ENCODE measurements around the gene CUL7. TPM values are rescaled to one million over a fixed set of nuclear protein-coding genes. Genes with fewer than 3 reads are reported as not detected.

CUL7 gene
- total RNA-seq, 1 experiment from 2014 or later = 20.8 TPM

DNA sequence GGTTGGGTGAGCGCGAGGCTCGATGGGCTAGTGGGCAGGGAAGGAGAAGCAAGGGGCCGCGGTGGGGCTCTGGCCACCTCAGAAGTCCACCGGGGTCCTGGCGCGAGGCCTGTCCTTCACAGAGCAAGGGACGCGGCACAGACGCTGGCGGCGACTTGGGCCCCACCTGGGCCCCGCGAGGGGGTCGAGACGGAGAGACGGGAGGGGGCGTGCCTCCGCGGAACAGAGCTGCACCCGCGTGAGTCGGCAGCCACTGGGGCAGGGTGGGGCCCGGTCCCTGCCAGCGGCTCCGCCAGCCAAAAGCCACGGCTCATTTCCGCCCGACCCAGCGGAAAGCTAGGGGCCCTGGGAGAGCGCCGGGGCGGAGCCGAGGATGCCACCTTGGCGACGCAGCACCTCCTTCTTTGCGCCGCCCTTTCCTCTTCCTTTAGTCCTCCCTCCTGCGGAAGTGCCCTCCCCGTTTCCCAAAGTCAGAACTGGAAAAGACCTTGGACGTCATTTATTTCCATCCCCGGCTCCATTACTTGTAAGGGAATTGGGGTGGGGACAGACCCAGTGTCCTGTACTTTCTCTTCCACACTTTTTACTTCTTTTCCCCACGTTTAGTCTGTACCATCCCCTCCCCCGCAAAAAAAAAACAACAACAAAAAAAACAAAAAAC lies at the start of gene CUL7 (continued):
- TF ChIP-seq, protein P1, sequence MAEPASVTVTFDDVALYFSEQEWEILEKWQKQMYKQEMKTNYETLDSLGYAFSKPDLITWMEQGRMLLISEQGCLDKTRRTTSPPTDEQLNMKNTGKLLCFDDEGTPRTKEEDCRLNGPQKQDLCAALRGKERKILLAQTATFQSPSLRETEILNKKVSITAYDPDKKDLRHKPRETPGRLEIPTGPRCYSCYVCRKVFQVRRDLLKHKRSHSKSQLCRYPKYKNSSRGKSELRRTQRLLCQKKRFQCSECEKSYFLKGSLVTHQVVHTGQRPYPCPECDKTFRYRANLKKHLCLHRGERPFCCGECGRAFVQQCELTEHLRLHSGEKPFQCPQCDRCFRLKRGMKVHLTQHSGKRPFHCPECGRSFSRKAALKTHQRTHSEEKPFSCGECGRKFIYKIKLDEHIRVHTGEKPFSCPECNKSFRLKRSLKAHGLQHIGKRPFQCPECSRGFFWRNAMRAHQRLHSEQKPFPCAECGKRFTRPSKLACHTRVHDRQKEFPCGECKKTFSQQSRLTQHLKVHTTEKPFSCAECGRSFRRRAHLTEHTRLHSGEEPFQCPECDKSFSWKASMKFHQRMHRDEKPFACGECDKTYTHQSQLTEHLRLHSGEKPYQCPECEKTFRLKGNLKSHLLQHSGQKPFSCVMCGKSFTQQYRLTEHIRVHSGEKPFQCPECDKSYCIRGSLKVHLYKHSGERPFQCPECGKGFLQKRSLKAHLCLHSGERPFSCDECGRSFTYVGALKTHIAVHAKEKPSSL (CRISPR knock-in tag; conservative IDR thresholded peaks at IDR 0.05) = no peak; the same call in 1 of the 2 replicates
- TF ChIP-seq FOXJ3 (CRISPR knock-in tag; IDR thresholded peaks at IDR 0.05; ENCODE audit: borderline replicate concordance) (no peak), TEAD1 (CRISPR knock-in tag; IDR thresholded peaks at IDR 0.05) (peak; percentile 53; the same call in 1 of the 2 replicates), ELF4 (CRISPR knock-in tag; IDR thresholded peaks at IDR 0.05; ENCODE audit: low read depth) (no peak), NFATC4 (CRISPR knock-in tag; IDR thresholded peaks at IDR 0.05) (peak; percentile 94), CREB1 (CRISPR knock-in tag; IDR thresholded peaks at IDR 0.05) (0 out of 2 replicates have a peak, but pooled peaks have one; percentile 45), SP1 (CRISPR knock-in tag; conservative IDR thresholded peaks at IDR 0.05) (peak; percentile 74), ZNF263 (CRISPR knock-in tag; IDR thresholded peaks at IDR 0.05; ENCODE audit: low read depth) (no peak), PRRX2 (CRISPR knock-in tag; IDR thresholded peaks at IDR 0.05) (peak; percentile 91), TCF7 (CRISPR knock-in tag; IDR thresholded peaks at IDR 0.05; ENCODE audit: low read depth) (no peak)
- TF ChIP-seq, protein P2, sequence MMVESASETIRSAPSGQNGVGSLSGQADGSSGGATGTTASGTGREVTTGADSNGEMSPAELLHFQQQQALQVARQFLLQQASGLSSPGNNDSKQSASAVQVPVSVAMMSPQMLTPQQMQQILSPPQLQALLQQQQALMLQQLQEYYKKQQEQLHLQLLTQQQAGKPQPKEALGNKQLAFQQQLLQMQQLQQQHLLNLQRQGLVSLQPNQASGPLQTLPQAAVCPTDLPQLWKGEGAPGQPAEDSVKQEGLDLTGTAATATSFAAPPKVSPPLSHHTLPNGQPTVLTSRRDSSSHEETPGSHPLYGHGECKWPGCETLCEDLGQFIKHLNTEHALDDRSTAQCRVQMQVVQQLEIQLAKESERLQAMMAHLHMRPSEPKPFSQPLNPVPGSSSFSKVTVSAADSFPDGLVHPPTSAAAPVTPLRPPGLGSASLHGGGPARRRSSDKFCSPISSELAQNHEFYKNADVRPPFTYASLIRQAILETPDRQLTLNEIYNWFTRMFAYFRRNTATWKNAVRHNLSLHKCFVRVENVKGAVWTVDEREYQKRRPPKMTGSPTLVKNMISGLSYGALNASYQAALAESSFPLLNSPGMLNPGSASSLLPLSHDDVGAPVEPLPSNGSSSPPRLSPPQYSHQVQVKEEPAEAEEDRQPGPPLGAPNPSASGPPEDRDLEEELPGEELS (CRISPR knock-in tag; IDR thresholded peaks at IDR 0.05) = no peak
- TF ChIP-seq, protein P3, sequence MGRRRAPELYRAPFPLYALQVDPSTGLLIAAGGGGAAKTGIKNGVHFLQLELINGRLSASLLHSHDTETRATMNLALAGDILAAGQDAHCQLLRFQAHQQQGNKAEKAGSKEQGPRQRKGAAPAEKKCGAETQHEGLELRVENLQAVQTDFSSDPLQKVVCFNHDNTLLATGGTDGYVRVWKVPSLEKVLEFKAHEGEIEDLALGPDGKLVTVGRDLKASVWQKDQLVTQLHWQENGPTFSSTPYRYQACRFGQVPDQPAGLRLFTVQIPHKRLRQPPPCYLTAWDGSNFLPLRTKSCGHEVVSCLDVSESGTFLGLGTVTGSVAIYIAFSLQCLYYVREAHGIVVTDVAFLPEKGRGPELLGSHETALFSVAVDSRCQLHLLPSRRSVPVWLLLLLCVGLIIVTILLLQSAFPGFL (CRISPR knock-in tag; IDR thresholded peaks at IDR 0.05; ENCODE audit: borderline replicate concordance) = no peak; the same call in 1 of the 2 replicates
- TF ChIP-seq, protein P4, sequence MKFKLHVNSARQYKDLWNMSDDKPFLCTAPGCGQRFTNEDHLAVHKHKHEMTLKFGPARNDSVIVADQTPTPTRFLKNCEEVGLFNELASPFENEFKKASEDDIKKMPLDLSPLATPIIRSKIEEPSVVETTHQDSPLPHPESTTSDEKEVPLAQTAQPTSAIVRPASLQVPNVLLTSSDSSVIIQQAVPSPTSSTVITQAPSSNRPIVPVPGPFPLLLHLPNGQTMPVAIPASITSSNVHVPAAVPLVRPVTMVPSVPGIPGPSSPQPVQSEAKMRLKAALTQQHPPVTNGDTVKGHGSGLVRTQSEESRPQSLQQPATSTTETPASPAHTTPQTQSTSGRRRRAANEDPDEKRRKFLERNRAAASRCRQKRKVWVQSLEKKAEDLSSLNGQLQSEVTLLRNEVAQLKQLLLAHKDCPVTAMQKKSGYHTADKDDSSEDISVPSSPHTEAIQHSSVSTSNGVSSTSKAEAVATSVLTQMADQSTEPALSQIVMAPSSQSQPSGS (CRISPR knock-in tag; IDR thresholded peaks at IDR 0.05; ENCODE audit: borderline replicate concordance, low read depth) = no peak
- TF ChIP-seq, protein P5, sequence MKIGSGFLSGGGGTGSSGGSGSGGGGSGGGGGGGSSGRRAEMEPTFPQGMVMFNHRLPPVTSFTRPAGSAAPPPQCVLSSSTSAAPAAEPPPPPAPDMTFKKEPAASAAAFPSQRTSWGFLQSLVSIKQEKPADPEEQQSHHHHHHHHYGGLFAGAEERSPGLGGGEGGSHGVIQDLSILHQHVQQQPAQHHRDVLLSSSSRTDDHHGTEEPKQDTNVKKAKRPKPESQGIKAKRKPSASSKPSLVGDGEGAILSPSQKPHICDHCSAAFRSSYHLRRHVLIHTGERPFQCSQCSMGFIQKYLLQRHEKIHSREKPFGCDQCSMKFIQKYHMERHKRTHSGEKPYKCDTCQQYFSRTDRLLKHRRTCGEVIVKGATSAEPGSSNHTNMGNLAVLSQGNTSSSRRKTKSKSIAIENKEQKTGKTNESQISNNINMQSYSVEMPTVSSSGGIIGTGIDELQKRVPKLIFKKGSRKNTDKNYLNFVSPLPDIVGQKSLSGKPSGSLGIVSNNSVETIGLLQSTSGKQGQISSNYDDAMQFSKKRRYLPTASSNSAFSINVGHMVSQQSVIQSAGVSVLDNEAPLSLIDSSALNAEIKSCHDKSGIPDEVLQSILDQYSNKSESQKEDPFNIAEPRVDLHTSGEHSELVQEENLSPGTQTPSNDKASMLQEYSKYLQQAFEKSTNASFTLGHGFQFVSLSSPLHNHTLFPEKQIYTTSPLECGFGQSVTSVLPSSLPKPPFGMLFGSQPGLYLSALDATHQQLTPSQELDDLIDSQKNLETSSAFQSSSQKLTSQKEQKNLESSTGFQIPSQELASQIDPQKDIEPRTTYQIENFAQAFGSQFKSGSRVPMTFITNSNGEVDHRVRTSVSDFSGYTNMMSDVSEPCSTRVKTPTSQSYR (CRISPR knock-in tag; IDR thresholded peaks at IDR 0.05) = peak; percentile 82; the same call in 1 of the 2 replicates
- TF ChIP-seq, protein P6, sequence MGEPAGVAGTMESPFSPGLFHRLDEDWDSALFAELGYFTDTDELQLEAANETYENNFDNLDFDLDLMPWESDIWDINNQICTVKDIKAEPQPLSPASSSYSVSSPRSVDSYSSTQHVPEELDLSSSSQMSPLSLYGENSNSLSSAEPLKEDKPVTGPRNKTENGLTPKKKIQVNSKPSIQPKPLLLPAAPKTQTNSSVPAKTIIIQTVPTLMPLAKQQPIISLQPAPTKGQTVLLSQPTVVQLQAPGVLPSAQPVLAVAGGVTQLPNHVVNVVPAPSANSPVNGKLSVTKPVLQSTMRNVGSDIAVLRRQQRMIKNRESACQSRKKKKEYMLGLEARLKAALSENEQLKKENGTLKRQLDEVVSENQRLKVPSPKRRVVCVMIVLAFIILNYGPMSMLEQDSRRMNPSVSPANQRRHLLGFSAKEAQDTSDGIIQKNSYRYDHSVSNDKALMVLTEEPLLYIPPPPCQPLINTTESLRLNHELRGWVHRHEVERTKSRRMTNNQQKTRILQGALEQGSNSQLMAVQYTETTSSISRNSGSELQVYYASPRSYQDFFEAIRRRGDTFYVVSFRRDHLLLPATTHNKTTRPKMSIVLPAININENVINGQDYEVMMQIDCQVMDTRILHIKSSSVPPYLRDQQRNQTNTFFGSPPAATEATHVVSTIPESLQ (CRISPR knock-in tag; IDR thresholded peaks at IDR 0.05) = no peak
- TF ChIP-seq, protein P7, sequence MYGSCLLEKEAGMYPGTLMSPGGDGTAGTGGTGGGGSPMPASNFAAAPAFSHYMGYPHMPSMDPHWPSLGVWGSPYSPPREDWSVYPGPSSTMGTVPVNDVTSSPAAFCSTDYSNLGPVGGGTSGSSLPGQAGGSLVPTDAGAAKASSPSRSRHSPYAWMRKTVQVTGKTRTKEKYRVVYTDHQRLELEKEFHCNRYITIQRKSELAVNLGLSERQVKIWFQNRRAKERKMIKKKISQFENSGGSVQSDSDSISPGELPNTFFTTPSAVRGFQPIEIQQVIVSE (CRISPR knock-in tag; IDR thresholded peaks at IDR 0.05; ENCODE audit: borderline replicate concordance) = no peak
- TF ChIP-seq, protein P8, sequence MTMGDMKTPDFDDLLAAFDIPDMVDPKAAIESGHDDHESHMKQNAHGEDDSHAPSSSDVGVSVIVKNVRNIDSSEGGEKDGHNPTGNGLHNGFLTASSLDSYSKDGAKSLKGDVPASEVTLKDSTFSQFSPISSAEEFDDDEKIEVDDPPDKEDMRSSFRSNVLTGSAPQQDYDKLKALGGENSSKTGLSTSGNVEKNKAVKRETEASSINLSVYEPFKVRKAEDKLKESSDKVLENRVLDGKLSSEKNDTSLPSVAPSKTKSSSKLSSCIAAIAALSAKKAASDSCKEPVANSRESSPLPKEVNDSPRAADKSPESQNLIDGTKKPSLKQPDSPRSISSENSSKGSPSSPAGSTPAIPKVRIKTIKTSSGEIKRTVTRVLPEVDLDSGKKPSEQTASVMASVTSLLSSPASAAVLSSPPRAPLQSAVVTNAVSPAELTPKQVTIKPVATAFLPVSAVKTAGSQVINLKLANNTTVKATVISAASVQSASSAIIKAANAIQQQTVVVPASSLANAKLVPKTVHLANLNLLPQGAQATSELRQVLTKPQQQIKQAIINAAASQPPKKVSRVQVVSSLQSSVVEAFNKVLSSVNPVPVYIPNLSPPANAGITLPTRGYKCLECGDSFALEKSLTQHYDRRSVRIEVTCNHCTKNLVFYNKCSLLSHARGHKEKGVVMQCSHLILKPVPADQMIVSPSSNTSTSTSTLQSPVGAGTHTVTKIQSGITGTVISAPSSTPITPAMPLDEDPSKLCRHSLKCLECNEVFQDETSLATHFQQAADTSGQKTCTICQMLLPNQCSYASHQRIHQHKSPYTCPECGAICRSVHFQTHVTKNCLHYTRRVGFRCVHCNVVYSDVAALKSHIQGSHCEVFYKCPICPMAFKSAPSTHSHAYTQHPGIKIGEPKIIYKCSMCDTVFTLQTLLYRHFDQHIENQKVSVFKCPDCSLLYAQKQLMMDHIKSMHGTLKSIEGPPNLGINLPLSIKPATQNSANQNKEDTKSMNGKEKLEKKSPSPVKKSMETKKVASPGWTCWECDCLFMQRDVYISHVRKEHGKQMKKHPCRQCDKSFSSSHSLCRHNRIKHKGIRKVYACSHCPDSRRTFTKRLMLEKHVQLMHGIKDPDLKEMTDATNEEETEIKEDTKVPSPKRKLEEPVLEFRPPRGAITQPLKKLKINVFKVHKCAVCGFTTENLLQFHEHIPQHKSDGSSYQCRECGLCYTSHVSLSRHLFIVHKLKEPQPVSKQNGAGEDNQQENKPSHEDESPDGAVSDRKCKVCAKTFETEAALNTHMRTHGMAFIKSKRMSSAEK (CRISPR knock-in tag; IDR thresholded peaks at IDR 0.05; ENCODE audit: borderline replicate concordance) = peak; percentile 95
